Measurements from ENCODE around the gene CA11.

DNA sequence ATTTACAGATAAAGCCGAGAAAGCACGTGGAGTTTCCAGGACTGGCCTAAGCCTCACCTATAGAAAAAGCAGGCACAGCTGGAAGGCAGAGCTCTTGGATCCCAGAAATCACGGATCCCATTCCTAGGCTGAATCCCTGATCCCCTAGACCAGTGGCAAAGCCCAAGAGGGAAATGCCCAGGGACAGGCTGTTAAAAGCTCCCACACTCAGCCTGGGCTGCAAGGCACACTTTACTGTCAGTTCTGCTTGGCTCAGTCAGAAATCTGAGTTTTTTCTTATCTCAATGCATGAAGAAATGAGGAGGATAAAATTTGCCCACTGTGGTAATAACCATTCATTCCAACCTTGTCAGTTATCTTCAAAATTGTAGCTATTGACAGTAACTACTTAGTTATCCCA lies 41.8 kb upstream of the CA11 start:
- TF ChIP-seq, protein P1, sequence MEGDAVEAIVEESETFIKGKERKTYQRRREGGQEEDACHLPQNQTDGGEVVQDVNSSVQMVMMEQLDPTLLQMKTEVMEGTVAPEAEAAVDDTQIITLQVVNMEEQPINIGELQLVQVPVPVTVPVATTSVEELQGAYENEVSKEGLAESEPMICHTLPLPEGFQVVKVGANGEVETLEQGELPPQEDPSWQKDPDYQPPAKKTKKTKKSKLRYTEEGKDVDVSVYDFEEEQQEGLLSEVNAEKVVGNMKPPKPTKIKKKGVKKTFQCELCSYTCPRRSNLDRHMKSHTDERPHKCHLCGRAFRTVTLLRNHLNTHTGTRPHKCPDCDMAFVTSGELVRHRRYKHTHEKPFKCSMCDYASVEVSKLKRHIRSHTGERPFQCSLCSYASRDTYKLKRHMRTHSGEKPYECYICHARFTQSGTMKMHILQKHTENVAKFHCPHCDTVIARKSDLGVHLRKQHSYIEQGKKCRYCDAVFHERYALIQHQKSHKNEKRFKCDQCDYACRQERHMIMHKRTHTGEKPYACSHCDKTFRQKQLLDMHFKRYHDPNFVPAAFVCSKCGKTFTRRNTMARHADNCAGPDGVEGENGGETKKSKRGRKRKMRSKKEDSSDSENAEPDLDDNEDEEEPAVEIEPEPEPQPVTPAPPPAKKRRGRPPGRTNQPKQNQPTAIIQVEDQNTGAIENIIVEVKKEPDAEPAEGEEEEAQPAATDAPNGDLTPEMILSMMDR (IDR thresholded peaks at IDR 0.05; ENCODE audit: low read depth, low read length, poor library complexity, severe bottlenecking) = no peak
- no peak for TF ChIP-seq EZH2phosphoT487 (IDR thresholded peaks at IDR 0.05; ENCODE audit: borderline replicate concordance, low read length)
